ENCODE measurements around the gene ADAMTSL3.

Gene ADAMTSL3

GRCh38 chr15:83653639-83654378, at the start of gene ADAMTSL3:
Gene ADAMTSL3 (plus strand): TSS chr15:83654123. CDS start chr15:83655762, 1,639 bp downstream.
- no peak for DNase-seq

- DNase-seq, result no peak
These were observed 49.4 kb upstream of the ADAMTSL3 start for GRCh38 chr15:83604549-83604948.

GRCh38 chr15:83605111-83605945, 48.6 kb upstream of the ADAMTSL3 start:
- no peak for DNase-seq

DNA sequence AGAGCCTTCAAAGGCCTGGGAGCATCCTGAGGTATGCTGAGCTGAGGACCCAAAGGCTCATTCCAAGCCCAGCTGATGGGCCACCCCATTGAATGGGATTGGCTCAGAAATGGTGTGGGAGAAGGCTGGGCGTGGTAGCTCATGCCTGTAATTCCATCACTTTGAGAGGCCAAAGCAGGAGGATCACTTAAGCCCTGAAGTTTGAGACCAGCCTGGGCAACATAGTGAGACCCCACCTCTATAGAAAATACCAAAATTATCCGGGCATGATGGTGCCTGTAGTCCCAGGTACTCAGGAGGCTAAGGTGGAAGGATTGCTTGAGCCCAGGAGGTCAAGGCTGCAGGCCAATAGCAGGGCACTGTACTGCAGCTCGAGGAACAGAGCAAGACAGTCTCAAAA, 43.8 kb upstream of the ADAMTSL3 start:
- DNase-seq, result no peak

GRCh38 chr15:83610901-83611685, 42.8 kb upstream of the ADAMTSL3 start:
- no peak for DNase-seq

GRCh38 chr15:83612226-83612625, 41.7 kb upstream of the ADAMTSL3 start:
- DNase-seq, result no peak

DNA sequence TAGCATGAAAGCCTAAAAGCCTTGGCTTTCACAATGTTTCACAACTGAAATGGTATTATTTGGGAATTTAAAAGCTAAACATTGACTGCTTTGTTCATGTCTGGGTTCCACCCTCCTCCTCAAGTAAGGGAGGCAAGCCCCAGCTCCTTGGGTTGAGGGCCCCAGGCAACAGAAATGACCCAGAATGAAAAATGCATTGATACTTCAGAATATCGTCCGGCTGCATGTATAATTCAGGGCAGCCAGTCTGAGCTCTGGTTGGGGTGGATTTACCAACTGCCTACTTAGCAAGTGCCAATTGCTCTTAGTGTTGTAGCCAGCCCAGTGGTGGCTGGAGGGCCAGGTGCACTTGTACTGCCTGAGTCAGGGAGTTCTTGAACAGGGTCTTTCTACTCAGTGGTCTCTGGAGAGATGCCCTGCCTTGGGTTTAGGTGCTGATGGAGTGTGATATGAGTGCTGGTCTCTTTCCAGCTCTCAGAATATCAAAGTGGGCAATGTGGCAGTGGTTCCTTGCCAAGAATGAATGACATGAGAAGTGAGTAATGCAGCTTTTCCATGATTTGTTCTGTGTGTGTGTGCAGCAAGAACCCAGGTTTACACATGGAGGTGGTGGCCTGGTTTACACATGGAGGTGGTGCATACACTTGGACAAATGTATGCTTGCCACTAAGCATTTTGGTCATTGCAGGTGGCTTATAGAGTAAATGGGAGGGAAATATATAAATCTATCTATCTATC, 40.9 kb upstream of the ADAMTSL3 start:
- DNase-seq, result no peak

DNA sequence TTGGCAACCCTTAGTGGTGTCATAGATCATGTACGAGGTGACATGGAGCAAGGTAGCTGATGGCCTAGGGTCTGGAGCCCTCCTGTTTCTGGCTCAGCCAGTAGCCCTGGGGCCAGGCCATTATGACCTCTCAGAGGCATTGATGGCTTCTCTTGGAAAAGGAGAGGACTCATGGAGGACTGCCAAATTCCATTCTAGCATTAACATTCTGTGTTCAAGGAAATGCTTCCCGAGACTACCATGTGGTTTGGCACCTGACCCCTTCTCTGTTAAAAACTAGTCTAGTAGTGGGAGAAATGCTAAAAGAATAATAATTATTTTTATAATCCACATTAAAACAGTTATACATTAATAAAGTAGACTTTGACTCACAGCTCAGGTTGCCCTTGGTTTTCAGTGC, 40.2 kb upstream of the ADAMTSL3 start:
- no peak for DNase-seq

DNA sequence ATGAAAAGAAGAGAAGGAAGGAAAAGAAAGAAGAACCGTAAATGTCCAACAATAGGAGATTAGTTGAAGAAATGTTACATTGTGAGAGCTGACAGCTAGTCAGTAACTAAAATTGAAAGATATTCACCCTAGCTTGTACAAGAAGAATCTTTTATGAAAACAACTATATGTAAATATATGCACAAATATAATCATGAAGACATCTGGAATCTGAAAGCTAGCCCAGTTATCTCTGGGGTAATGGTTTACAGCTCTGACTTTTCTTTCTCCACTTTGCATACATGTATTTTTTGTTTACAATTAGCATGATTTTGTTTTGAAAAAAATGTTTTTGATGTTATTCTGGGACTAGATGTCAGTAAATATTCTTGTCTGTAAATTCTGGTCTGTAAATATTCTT, 37.1 kb upstream of the ADAMTSL3 start:
- no peak for DNase-seq

- no peak for DNase-seq
These were observed 27.6 kb upstream of the ADAMTSL3 start for GRCh38 chr15:83626171-83626802.

GRCh38 chr15:83631534-83631933, 22.4 kb upstream of the ADAMTSL3 start:
- no peak for DNase-seq

- no peak for DNase-seq
These were observed 10.7 kb upstream of the ADAMTSL3 start for GRCh38 chr15:83643201-83643600.

- DNase-seq, result no peak
These were observed 9.5 kb upstream of the ADAMTSL3 start for GRCh38 chr15:83644439-83644838.

DNA sequence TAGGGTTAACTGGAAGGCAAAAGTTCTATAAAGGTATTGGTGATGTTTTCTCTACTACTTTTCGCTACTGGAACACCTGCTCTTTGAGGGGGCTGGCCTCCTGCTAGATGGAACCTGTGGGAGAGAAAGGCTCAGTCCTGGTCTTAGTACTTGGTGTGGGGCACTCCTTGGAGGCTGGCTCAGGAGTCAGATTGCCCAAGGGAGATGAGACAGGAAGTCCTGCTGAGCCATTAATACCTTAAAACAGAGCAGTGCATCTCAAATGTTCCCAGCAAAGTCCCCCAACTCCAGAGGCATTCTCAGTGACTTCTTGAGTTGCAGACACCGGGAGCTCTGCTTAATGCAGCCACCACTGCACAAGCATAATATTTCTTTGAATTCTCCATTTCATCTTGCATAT, 3.1 kb upstream of the ADAMTSL3 start:
- DNase-seq, result no peak

DNA sequence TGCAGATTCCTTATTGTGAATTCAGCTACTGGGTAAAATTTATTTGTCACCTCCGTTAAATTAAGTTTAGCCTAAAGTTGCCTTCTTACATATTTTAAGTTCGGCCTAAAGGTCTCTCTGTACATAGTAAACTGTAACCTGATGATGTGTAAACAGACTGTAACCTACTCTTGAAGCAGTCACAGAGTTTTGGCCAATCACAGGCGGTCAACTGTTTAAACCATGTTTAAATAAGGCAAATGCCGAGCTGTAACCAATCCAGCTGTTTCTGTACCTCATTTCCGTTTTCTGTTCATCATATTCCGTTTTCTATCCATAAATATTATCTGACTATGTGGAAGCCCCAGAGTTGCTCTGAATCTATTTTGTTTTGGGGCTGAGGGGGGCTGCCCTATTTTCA, 2.4 kb upstream of the ADAMTSL3 start:
- DNase-seq, result no peak

GRCh38 chr15:83652626-83653204, 1.2 kb upstream of the ADAMTSL3 start:
- no peak for DNase-seq

DNA sequence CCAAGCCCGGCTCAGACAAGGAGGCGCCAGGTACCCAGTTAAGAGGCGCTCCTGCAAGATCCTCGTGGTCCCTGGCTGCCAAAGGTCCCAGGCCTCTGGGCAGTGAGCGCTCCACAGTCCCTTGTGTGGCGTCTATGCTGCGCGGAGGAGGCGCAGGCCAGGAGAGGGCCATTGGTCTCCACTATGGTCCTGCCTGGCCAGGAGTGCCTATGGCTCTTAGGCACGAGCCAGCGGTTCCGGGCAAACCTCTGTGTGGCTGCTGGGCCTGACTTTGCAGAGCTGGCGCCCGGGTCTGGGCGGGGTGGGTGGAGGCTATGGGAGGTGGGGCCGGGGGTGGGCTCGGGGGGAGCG, 660 bp upstream of the ADAMTSL3 start:
- DNase-seq, result no peak

GRCh38 chr15:83654379-83655236, 685 bp downstream of the ADAMTSL3 start:
- DNase-seq, result no peak

GRCh38 chr15:83655237-83655616, 1.3 kb downstream of the ADAMTSL3 start:
- no peak for DNase-seq

DNA sequence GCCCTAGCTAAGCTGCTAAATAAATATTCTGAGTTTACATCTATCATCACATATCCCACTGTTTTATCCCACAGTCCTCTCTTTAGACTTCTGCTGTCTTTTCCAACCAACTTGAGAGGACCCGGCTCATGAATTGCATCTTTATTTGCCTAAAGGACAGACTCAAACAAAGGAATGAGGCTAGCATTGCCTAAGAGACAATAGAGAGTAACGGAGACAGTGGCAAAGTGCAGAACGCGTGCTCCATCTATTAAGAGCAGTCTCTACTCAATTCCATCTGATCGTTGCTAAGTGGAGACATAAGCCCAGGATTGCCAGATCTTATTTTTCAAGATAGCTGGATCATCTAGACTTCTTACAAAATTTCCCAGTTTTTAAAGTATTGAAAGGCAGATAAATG, 2.3 kb downstream of the ADAMTSL3 start:
- DNase-seq, result no peak

GRCh38 chr15:83656943-83657528, 3.1 kb downstream of the ADAMTSL3 start:
- DNase-seq, result no peak
